B cell (primary cell): ENCODE data around the gene VIPR2. TPM values are rescaled to one million over a fixed set of nuclear protein-coding genes. Genes with fewer than 3 reads are reported as not detected.

Source experiments
- ATAC-seq: fragments of 200-7000 bp; cut with Tn5 transposase; one replicate; pipeline ENCODE4 v1.10.0; 2021; ENCODE audit warnings: low read depth, mild to moderate bottlenecking, moderate number of reproducible peaks, moderate library complexity
- CTCF ChIA-PET: fragments of 350-600 bp; sonication (Branson Sonifier 250); formaldehyde crosslinking; loops from one replicate; lab custom pipeline; 2021; ENCODE audit warnings: antibody characterized with exemption, inconsistent platforms; lab: Charles Lee
- POLR2A ChIA-PET: fragments of 350-600 bp; sonication (Branson Sonifier 250); formaldehyde crosslinking; loops from one replicate; lab custom pipeline; 2021; ENCODE audit warnings: antibody characterized with exemption; lab: Charles Lee
- DNase-seq: peaks from one replicate; pipeline ENCODE4 v3.0.0; 2013
- H2AFZ ChIP-seq: 2 replicates; pipeline ENCODE4 v1.6.1; 2012; ENCODE audit warnings: mild to moderate bottlenecking, low read depth, low read length; ENCODE audit not compliant: insufficient read depth, poor library complexity, severe bottlenecking
- H3K27ac ChIP-seq, 2 donors: 1 replicate in 1 of 2; 2 replicates in 1 of 2; pipeline ENCODE4 v1.5.1; 2012 to 2013; ENCODE audit warnings: low read length in 2 of 2, mild to moderate bottlenecking in 2 of 2, moderate library complexity in 1 of 2
- H3K27me3 ChIP-seq, 4 experiments: fragments of 200-600 bp in 1 of 4; sonication (generic) in 1 of 4; replicated peaks in 1 of 4; 1 replicate in 2 of 4; 2 replicates in 2 of 4; pipeline versions ENCODE4 v1.6.1 to v1.7.0; 2013 to 2016; ENCODE audit warnings: low read length in 3 of 4, mild to moderate bottlenecking in 2 of 4, mixed read lengths in 1 of 4, moderate library complexity in 1 of 4; ENCODE audit not compliant: insufficient read depth in 4 of 4, control insufficient read depth in 3 of 4; ENCODE audit errors: control extremely low read depth in 1 of 4
- H3K36me3 ChIP-seq, 2 experiments: replicated peaks in 1 of 2; 1 replicate in 1 of 2; 2 replicates in 1 of 2; pipeline versions ENCODE4 v1.6.1 to v1.7.1; 2013; ENCODE audit warnings: low read length in 1 of 2; ENCODE audit not compliant: insufficient read depth in 2 of 2, control insufficient read depth in 1 of 2; ENCODE audit errors: control extremely low read depth in 1 of 2, extremely low read depth in 1 of 2
- H3K4me1 ChIP-seq, 2 donors: fragments of 200-600 bp in 1 of 2; sonication (generic) in 1 of 2; 1 replicate in 1 of 2; 2 replicates in 1 of 2; pipeline versions ENCODE4 v1.5.1 to v1.6.1; 2013 to 2017; ENCODE audit warnings: low read length in 2 of 2; ENCODE audit not compliant: control insufficient read depth in 2 of 2, insufficient read depth in 2 of 2
- H3K4me2 ChIP-seq: replicated peaks from 2 replicates; pipeline ENCODE3; 2012; ENCODE audit warnings: mild to moderate bottlenecking, low read depth, low read length; ENCODE audit not compliant: poor library complexity, severe bottlenecking
- H3K4me3 ChIP-seq, 5 experiments: fragments of 200-600 bp in 1 of 5; sonication (generic) in 1 of 5; 1 replicate in 3 of 5; 2 replicates in 2 of 5; pipeline versions ENCODE4 v1.5.1 to v1.7.0; 2011 to 2016; ENCODE audit warnings: low read length in 4 of 5, mild to moderate bottlenecking in 4 of 5, low read depth in 2 of 5, control low read depth in 1 of 5, moderate library complexity in 1 of 5; ENCODE audit not compliant: insufficient read depth in 1 of 5; ENCODE audit errors: control extremely low read depth in 1 of 5, extremely low read depth in 1 of 5
- H3K79me2 ChIP-seq: fragments of 200-600 bp; sonication (generic); one replicate; pipeline ENCODE4 v1.6.0; 2016; ENCODE audit warnings: low read length; ENCODE audit not compliant: control insufficient read depth, insufficient read depth
- H3K9ac ChIP-seq: fragments of 200-600 bp; sonication (generic); 2 replicates; pipeline ENCODE4 v1.6.1; 2017; ENCODE audit warnings: mild to moderate bottlenecking, low read length, moderate library complexity
- H3K9me3 ChIP-seq, 3 donors: one replicate each; pipeline versions ENCODE4 v1.6.1 to v1.7.1; 2013; ENCODE audit warnings: low read length in 2 of 3; ENCODE audit not compliant: control insufficient read depth in 2 of 3, insufficient read depth in 1 of 3; ENCODE audit errors: control extremely low read depth in 1 of 3
- H4K20me1 ChIP-seq: 2 replicates; pipeline ENCODE4 v1.6.0; 2012; ENCODE audit warnings: mild to moderate bottlenecking, low read length; ENCODE audit not compliant: insufficient read depth, control insufficient read depth, poor library complexity, severe bottlenecking
- H3K27ac Mint-ChIP-seq: one replicate; pipeline ENCODE4 v1.8.0; 2021; ENCODE audit warnings: mixed read lengths
- H3K27me3 Mint-ChIP-seq: one replicate; pipeline ENCODE4 v1.8.0; 2021; ENCODE audit warnings: mixed read lengths
- H3K4me1 Mint-ChIP-seq: one replicate; pipeline ENCODE4 v1.8.0; 2021; ENCODE audit warnings: mixed read lengths
- H3K4me3 Mint-ChIP-seq: one replicate; pipeline ENCODE4 v1.8.0; 2021; ENCODE audit warnings: mixed read lengths
- H3K9me3 Mint-ChIP-seq: one replicate; pipeline ENCODE4 v1.8.0; 2022; ENCODE audit warnings: mixed read lengths; ENCODE audit not compliant: insufficient read depth
- CTCF ChIP-seq: fragments of 200-600 bp; IDR thresholded peaks from one replicate; pipeline ENCODE4 v1.8.0; 2022; ENCODE audit warnings: antibody characterized with exemption, mild to moderate bottlenecking
- EZH2 ChIP-seq: IDR thresholded peaks from 2 replicates; pipeline ENCODE4 v1.6.1; 2012; ENCODE audit warnings: borderline replicate concordance, low read depth, mild to moderate bottlenecking, moderate library complexity, low read length; ENCODE audit not compliant: insufficient read depth, poor library complexity, severe bottlenecking
- WGBS: methylation state at CpG from one replicate; pipeline ENCODE4 v1.1.5; 2013; ENCODE audit warnings: missing lambda C conversion rate; ENCODE audit not compliant: insufficient coverage; 5-methylcytosine and 5-hydroxymethylcytosine counted together
- intact Hi-C: fragments of 100-400 bp; cut with micrococcal nuclease; formaldehyde crosslinking; loops from one replicate; pipeline ENCODE4 v1.10.0; 2022
- polyA plus RNA-seq: library from polyadenylated mRNA; depleted of rRNA; stranded (reverse); fragments of >200 nt; gene quantifications from 2 replicates; pipeline ENCODE4 v1.2.3, GENCODE V29; 2012
- total RNA-seq, 2 donors: library from RNA; stranded (reverse); fragments of 120-200 nt in 1 of 2; gene quantifications; 1 replicate in 1 of 2; 2 replicates in 1 of 2; pipeline versions ENCODE4 v1.2.3 to v1.2.4, GENCODE V29; 2013 to 2022

VIPR2 gene
- total and polyA plus RNA-seq, 2 donors (not counting 1 experiment from before 2014, with no cell fraction given) = not detected

DNA sequence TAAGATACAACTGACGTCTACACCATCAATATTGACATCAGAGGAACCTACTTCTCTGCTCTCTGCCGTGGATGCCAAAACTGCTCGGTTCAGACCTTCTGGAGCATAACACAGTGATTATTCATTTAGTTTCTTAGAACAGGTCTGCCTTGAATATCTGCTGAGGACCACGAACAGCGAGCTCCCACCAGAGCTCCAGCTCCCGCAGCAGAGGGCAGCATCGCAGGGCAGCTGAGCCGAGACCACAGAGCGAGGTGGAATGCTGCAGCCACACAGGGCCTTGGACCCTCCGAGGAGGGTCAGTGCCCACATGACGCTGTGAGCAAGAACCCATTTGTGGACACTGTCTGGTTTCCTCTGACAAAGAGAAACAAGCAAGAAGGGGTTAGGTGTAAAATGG, 6.8 kb downstream of the VIPR2 start:
- Mint-ChIP-seq H3K9me3 (no peaks in the 10 kb centered on the region), H3K27ac (no peak overlapping the region), H3K4me1 (no peaks in the 10 kb centered on the region), H3K4me3 (no peak overlapping the region), H3K27me3 (peaks cover 13% of the 10 kb centered on the region)
- no peak for TF ChIP-seq EZH2
- no peak for TF ChIP-seq CTCF
- ATAC-seq (no peak), DNase-seq (no peak)
- Histone ChIP-seq H3K9me3 (peaks cover 0 to 5% (median 0%) of the 10 kb centered on the region in 3 donors), H3K9ac (no peak overlapping the region), H3K36me3 (no peaks in the 10 kb centered on the region), H3K4me2 (no peak overlapping the region), H3K4me1 (no peaks in the 10 kb centered on the region), H3K4me3 (no peak overlapping the region), H3K79me2 (no peaks in the 10 kb centered on the region), H3K27ac (no peak overlapping the region), H2AFZ (no peak overlapping the region), H4K20me1 (no peaks in the 10 kb centered on the region), H3K27me3 (peaks cover 0 to 6% (median 2%) of the 10 kb centered on the region in 4 experiments)
- ChIA-PET CTCF (no interaction called here), POLR2A (no interaction called here)
- 98% methylated on average over 8 of the region's 11 CpGs for WGBS
- intact Hi-C loops = no loop called here

- no peak overlapping the region for H3K27ac Mint-ChIP-seq
- H3K27me3 Mint-ChIP-seq = peaks cover 7% of the 10 kb centered on the region
- no peak overlapping the region for H2AFZ ChIP-seq
- 51% methylated on average over 4 of the region's 6 CpGs for WGBS
- H3K4me3 ChIP-seq = no peak overlapping the region
- CTCF ChIA-PET = no interaction called here
- H3K4me3 Mint-ChIP-seq = no peak overlapping the region
- TF ChIP-seq CTCF (no peak), EZH2 (no peak)
- intact Hi-C loops = no loop called here
- no peak overlapping the region for H3K27ac ChIP-seq
- peaks cover 0 to 5% (median 0%) of the 10 kb centered on the region in 3 donors for H3K9me3 ChIP-seq
- no peaks in the 10 kb centered on the region for H3K4me1 Mint-ChIP-seq
- H3K27me3 ChIP-seq = peaks cover 0 to 2% (median 0%) of the 10 kb centered on the region in 4 experiments
- no peak for ATAC-seq
- H3K9me3 Mint-ChIP-seq = no peaks in the 10 kb centered on the region
- no peaks in the 10 kb centered on the region for H3K4me1 ChIP-seq
- H3K79me2 ChIP-seq = no peaks in the 10 kb centered on the region
- no peak for DNase-seq
- no peaks in the 10 kb centered on the region for H4K20me1 ChIP-seq
- no peak overlapping the region for H3K4me2 ChIP-seq
- H3K36me3 ChIP-seq = no peaks in the 10 kb centered on the region
- POLR2A ChIA-PET = no interaction called here
- H3K9ac ChIP-seq = no peak overlapping the region
Measured at GRCh38 chr7:159136846-159137245, 7.8 kb downstream of the VIPR2 start.
